ENCODE measurements around the gene XYLT1. TPM values are rescaled to one million over a fixed set of nuclear protein-coding genes. Genes with fewer than 3 reads are reported as not detected.

XYLT1 gene
- total and polyA plus RNA-seq, 10 of the 15 experiments (the other 5 are each of a cell fraction or from before 2014, with no cell fraction given), result 0.88 to 14.8 (median 5.8) TPM

DNA sequence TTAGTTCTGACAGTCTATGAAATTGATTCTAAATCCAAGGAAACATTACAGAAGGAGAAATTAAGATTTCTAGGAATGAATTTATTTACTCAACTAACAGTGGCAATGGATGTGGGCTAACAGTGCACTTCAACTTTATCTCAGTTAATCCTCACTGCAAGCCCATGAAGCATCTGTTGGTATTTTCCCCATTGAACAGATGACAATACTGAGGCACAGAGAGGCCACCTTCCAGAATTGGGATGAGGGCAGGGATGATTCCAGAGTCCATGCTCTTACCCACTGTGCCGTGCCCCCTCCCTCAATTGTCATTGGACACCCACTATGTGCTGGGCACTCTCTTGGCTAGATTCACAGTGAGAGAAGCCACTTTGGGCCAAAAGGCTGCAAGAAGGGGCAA, 89.0 kb downstream of the XYLT1 start:
- 59% methylated on average over 1 of the region's 1 CpG for WGBS (ENCODE audit: insufficient coverage, insufficient replicate concordance, low lambda C conversion rate, missing lambda C conversion rate)
- CTCF ChIA-PET, result no interaction called here
- no TSS peak for BruUV-seq (replicated peaks)

More for the DNA sequence above, 89.0 kb downstream of the XYLT1 start:
- Histone ChIP-seq H3K4me2 (ENCODE audit: control insufficient read depth, insufficient read depth) (no peak overlapping the region), H3K79me2 (ENCODE audit: control insufficient read depth, insufficient read depth, low read length) (no peaks in the 10 kb centered on the region), H3K36me3 (ENCODE audit: control insufficient read depth in 2 of 2, insufficient read depth in 2 of 2, low read length in 1 of 2) (no peaks in the 10 kb centered on the region; a peak in 1 of 4 replicates), H3K27me3 (replicated peaks in 1 of 2; ENCODE audit: control insufficient read depth in 2 of 2, insufficient read depth in 2 of 2, low read length in 1 of 2) (no peaks in the 10 kb centered on the region), H4K20me1 (ENCODE audit: control insufficient read depth, insufficient read depth) (no peaks in the 10 kb centered on the region), H3K9ac (ENCODE audit: control insufficient read depth, insufficient read depth, low read length) (no peak overlapping the region), H3K4me1 (ENCODE audit: control insufficient read depth, insufficient read depth, low read length) (peaks cover 26% of the 10 kb centered on the region), H2AFZ (ENCODE audit: control insufficient read depth, low read depth, low read length) (no peak overlapping the region), H3K4me3 (no peak overlapping the region), H3K27ac (ENCODE audit: control insufficient read depth, insufficient read depth) (no peak overlapping the region), H3K9me3 (replicated peaks; ENCODE audit: control insufficient read depth, insufficient read depth, low read length) (no peaks in the 10 kb centered on the region)
- in situ Hi-C loops (cut with MboI) (no loop called here), intact Hi-C loops (cut with micrococcal nuclease; ENCODE audit: unreplicated experiment) (no loop called here)
- SMC1A ChIA-PET (ENCODE audit: uncharacterized antibody, unreplicated experiment), result interaction anchor here (0.9 to 5.9 kb wide), 7 partner anchors 15 to 521 kb away, joined by 3 to 59 read pairs (median 5); no protein-coding TSS in a partner anchor
- ATAC-seq, result no peak
- POLR2A ChIA-PET, result no interaction called here
- RAD21 ChIA-PET (ENCODE audit: unreplicated experiment), result interaction anchor here (1.0 to 2.0 kb wide), 3 partner anchors 34 to 80 kb away, joined by 3 to 5 read pairs (median 4); no protein-coding TSS in a partner anchor
- DNase-seq (ENCODE audit: low read depth, low spot score), result no peak
- TF ChIP-seq SRF (IDR thresholded peaks at IDR 0.05; ENCODE audit: low read depth in 2 of 2, low read length in 2 of 2) (no peak), SMAD5 (IDR thresholded peaks at IDR 0.05; ENCODE audit: low read depth) (no peak), SMC3 (IDR thresholded peaks at IDR 0.05; ENCODE audit: borderline replicate concordance, low read length) (no peak), FOS (IDR thresholded peaks at IDR 0.05; ENCODE audit: borderline replicate concordance, extremely low read depth, insufficient read length) (no peak), SUPT20H (IDR thresholded peaks at IDR 0.05; ENCODE audit: borderline replicate concordance, control insufficient read depth, low read depth, low read length) (no peak), HDAC6 (IDR thresholded peaks at IDR 0.05; ENCODE audit: unreplicated experiment) (no peak)
- TF ChIP-seq, protein P1, sequence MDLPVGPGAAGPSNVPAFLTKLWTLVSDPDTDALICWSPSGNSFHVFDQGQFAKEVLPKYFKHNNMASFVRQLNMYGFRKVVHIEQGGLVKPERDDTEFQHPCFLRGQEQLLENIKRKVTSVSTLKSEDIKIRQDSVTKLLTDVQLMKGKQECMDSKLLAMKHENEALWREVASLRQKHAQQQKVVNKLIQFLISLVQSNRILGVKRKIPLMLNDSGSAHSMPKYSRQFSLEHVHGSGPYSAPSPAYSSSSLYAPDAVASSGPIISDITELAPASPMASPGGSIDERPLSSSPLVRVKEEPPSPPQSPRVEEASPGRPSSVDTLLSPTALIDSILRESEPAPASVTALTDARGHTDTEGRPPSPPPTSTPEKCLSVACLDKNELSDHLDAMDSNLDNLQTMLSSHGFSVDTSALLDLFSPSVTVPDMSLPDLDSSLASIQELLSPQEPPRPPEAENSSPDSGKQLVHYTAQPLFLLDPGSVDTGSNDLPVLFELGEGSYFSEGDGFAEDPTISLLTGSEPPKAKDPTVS (IDR thresholded peaks at IDR 0.05; ENCODE audit: low read depth, low read length), result no peak
- TF ChIP-seq, protein P2, sequence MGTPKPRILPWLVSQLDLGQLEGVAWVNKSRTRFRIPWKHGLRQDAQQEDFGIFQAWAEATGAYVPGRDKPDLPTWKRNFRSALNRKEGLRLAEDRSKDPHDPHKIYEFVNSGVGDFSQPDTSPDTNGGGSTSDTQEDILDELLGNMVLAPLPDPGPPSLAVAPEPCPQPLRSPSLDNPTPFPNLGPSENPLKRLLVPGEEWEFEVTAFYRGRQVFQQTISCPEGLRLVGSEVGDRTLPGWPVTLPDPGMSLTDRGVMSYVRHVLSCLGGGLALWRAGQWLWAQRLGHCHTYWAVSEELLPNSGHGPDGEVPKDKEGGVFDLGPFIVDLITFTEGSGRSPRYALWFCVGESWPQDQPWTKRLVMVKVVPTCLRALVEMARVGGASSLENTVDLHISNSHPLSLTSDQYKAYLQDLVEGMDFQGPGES (IDR thresholded peaks at IDR 0.05), result no peak
- FAIRE-seq, result no peak

Measured in GM12878 (cell line).